Sigmoid colon (tissue), 4 donors: ENCODE results near the gene ALG12.

Experiments
- CTCF ChIP-seq, 4 experiments: fragments of 450-650 bp in 3 of 4; fragments of 200-600 bp in 1 of 4; IDR thresholded peaks; one replicate each; pipeline ENCODE4 v1.5.1; 2016 to 2019; ENCODE audit warnings: antibody characterized with exemption in 4 of 4, mild to moderate bottlenecking in 3 of 4, moderate library complexity in 2 of 4
- EP300 ChIP-seq, 4 donors: sonication (generic); formaldehyde crosslinking; IDR thresholded peaks; one replicate each; pipeline ENCODE4 v1.6.1; 2017; ENCODE audit warnings: antibody characterized with exemption in 4 of 4
- POLR2A ChIP-seq, 2 donors: fragments of 450-650 bp; IDR thresholded peaks; one replicate each; pipeline ENCODE4 v1.6.1; 2016; ENCODE audit warnings: antibody characterized with exemption in 2 of 2, mild to moderate bottlenecking in 2 of 2, moderate library complexity in 2 of 2
- POLR2AphosphoS5 ChIP-seq, 4 donors: sonication (generic); formaldehyde crosslinking; IDR thresholded peaks; one replicate each; pipeline ENCODE4 v1.6.1; 2017; ENCODE audit warnings: antibody characterized with exemption in 4 of 4

DNA sequence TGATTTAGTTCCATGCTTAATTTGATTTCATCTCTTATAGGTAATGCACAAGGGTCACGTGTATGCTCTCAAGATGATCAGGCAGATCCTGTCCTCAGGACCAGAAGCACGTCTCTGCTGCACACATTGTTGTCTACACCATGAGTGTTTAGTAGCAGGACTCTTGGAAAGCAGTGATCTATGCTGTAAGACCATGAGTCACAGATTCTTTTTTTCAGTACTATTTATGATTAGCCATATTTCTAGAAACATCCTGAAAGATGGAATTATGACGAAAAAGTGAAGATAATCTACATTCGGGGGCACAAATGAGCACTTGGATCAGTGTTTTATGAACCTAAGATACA lies 35.0 kb downstream of the ALG12 start:
- TF ChIP-seq CTCF (IDR thresholded peaks at IDR 0.05) (no peak), EP300 (IDR thresholded peaks at IDR 0.05) (no peak), POLR2A (IDR thresholded peaks at IDR 0.05) (no peak), POLR2AphosphoS5 (IDR thresholded peaks at IDR 0.05) (no peak)
